Measurements from ENCODE around the gene AFF3. TPM values are rescaled to one million over a fixed set of nuclear protein-coding genes. Genes with fewer than 3 reads are reported as not detected.
"Not testable (repeated sequence)": the region's sequence is repeated elsewhere in the genome, so short reads cannot be mapped to it uniquely, and the experiment has no call there.

AFF3 gene
- total RNA-seq, 3 donors from 2014 or later (not counting 1 experiment from before 2014, with no cell fraction given): 4.6 to 9.6 (median 5.6) TPM

DNA sequence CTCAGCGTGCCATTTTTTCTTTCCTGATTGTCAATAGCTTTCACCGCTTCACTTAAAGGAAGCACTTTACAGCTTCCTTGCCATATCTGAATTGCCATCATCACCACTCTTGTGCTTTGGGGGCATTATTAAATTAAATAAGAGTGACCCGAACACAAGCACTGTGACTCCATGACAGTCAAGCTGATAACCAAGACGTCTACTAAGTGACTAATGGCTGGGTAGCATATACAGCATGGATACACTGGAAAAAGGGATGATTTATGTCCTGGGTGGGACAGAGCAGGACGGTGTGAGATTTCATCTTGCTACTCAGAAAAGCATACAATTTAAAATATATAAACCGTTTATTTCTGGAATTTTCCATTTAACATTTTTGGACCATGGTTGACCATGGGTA is 24.3 kb upstream of the AFF3 start:
- Histone ChIP-seq H3K9me3 (ENCODE audit: control insufficient read depth, insufficient read depth, low read length) (no peaks in the 10 kb centered on the region), H3K27me3 (ENCODE audit: control insufficient read depth, insufficient read depth, low read length) (no peaks in the 10 kb centered on the region), H3K4me1 (ENCODE audit: control insufficient read depth, insufficient read depth, low read length) (no peaks in the 10 kb centered on the region), H3K4me3 (ENCODE audit: low read length) (no peak overlapping the region), H3K27ac (ENCODE audit: low read length) (no peak overlapping the region), H3K36me3 (ENCODE audit: control insufficient read depth, insufficient read depth, low read length) (no peaks in the 10 kb centered on the region)
- no peaks in the 10 kb centered on the region for H3K36me3 Mint-ChIP-seq
- H3K4me3 Mint-ChIP-seq: no peak overlapping the region
- no peaks in the 10 kb centered on the region for H3K27me3 Mint-ChIP-seq (ENCODE audit: low read depth in 2 of 2)
- H3K4me1 Mint-ChIP-seq: no peaks in the 10 kb centered on the region
- intact Hi-C loops (cut with micrococcal nuclease): no loop called here
- TF ChIP-seq, protein P1, sequence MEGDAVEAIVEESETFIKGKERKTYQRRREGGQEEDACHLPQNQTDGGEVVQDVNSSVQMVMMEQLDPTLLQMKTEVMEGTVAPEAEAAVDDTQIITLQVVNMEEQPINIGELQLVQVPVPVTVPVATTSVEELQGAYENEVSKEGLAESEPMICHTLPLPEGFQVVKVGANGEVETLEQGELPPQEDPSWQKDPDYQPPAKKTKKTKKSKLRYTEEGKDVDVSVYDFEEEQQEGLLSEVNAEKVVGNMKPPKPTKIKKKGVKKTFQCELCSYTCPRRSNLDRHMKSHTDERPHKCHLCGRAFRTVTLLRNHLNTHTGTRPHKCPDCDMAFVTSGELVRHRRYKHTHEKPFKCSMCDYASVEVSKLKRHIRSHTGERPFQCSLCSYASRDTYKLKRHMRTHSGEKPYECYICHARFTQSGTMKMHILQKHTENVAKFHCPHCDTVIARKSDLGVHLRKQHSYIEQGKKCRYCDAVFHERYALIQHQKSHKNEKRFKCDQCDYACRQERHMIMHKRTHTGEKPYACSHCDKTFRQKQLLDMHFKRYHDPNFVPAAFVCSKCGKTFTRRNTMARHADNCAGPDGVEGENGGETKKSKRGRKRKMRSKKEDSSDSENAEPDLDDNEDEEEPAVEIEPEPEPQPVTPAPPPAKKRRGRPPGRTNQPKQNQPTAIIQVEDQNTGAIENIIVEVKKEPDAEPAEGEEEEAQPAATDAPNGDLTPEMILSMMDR (IDR thresholded peaks at IDR 0.05): no peak
- ATAC-seq: no peak
- no peak overlapping the region for H3K27ac Mint-ChIP-seq
- 93% methylated on average over 5 of the region's 6 CpGs for WGBS (ENCODE audit: insufficient coverage)
- no peak for DNase-seq
- H3K9me3 Mint-ChIP-seq: peaks cover 3 to 4% of the 10 kb centered on the region in 2 donors

DNA sequence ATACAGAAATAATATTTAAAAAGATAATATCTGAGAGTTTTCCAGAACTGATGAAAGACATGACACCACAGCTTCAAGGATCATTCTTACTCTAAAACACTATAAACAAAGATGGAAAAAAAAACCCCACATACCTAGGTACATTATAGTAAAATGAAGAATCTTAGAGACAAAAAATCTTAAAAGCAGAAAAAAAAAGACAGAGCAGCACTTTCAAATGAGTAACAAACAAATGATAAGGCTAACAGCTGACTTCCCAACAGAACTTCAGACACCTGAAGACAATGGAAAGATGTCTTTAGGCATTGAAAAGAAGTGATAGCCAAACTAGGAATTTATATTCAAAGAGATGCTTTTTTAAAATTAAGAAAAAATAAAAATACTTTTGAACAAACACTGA is 21.2 kb upstream of the AFF3 start:
- Mint-ChIP-seq H3K27ac (no peak overlapping the region), H3K4me3 (no peak overlapping the region), H3K9me3 (peaks cover 3 to 4% of the 10 kb centered on the region in 2 donors), H3K36me3 (no peaks in the 10 kb centered on the region), H3K4me1 (no peaks in the 10 kb centered on the region), H3K27me3 (ENCODE audit: low read depth in 2 of 2) (peaks cover 0 to 3% of the 10 kb centered on the region in 2 donors)
- no peaks in the 10 kb centered on the region for H3K9me3 ChIP-seq (ENCODE audit: control insufficient read depth, insufficient read depth, low read length)
- TF ChIP-seq, protein P1 (IDR thresholded peaks at IDR 0.05): no peak
- H3K36me3 ChIP-seq (ENCODE audit: control insufficient read depth, insufficient read depth, low read length): no peaks in the 10 kb centered on the region
- no peak for DNase-seq
- no peak overlapping the region for H3K27ac ChIP-seq (ENCODE audit: low read length)
- no peaks in the 10 kb centered on the region for H3K27me3 ChIP-seq (ENCODE audit: control insufficient read depth, insufficient read depth, low read length)
- no peak overlapping the region for H3K4me3 ChIP-seq (ENCODE audit: low read length)
- ATAC-seq: no peak
- intact Hi-C loops (cut with micrococcal nuclease): no loop called here
- H3K4me1 ChIP-seq (ENCODE audit: control insufficient read depth, insufficient read depth, low read length): no peaks in the 10 kb centered on the region

DNA sequence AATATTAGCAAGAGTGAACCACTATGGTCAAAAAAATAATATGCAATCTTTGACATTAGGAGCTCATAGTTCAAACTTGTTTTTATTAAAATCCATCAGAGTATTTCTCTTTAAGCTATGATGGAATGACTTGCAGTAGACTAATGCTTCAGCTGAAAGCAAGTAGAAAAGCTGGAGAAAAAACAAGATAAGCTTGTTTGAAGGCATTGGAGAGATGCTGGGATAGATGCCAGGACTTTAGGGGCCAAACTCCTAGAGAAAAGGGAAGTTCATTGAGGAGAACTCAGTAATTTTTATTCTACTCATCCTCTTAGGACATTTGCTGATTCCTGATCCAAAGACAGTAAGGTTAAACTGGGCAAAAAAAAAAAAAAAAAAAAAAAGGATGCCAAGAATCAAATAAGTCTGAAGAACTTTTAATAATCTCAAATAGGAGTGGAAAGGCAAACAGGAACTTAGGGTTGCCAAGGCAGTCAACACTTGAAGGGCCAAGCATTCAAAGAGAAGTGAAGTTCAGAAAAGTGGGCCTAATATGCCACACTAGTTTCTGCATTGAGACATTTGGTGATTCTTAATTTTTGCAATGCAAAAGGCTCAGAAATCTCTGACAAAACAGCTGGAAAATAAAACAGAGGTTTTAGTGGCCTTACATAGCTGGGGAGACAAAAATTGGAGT is 19.7 kb upstream of the AFF3 start:
- Mint-ChIP-seq H3K9me3 (peaks cover 3 to 4% of the 10 kb centered on the region in 2 donors), H3K27ac (no peak overlapping the region), H3K36me3 (no peaks in the 10 kb centered on the region), H3K4me1 (no peaks in the 10 kb centered on the region), H3K27me3 (ENCODE audit: low read depth in 2 of 2) (peaks cover 0 to 3% of the 10 kb centered on the region in 2 donors), H3K4me3 (no peak overlapping the region)
- DNase-seq: no peak
- no peaks in the 10 kb centered on the region for H3K27me3 ChIP-seq (ENCODE audit: control insufficient read depth, insufficient read depth, low read length)
- no peaks in the 10 kb centered on the region for H3K4me1 ChIP-seq (ENCODE audit: control insufficient read depth, insufficient read depth, low read length)
- no peak overlapping the region for H3K27ac ChIP-seq (ENCODE audit: low read length)
- ATAC-seq: no peak
- H3K9me3 ChIP-seq (ENCODE audit: control insufficient read depth, insufficient read depth, low read length): no peaks in the 10 kb centered on the region
- intact Hi-C loops (cut with micrococcal nuclease): no loop called here
- H3K4me3 ChIP-seq (ENCODE audit: low read length): no peak overlapping the region
- TF ChIP-seq, protein P1 (IDR thresholded peaks at IDR 0.05): no peak
- H3K36me3 ChIP-seq (ENCODE audit: control insufficient read depth, insufficient read depth, low read length): no peaks in the 10 kb centered on the region

DNA sequence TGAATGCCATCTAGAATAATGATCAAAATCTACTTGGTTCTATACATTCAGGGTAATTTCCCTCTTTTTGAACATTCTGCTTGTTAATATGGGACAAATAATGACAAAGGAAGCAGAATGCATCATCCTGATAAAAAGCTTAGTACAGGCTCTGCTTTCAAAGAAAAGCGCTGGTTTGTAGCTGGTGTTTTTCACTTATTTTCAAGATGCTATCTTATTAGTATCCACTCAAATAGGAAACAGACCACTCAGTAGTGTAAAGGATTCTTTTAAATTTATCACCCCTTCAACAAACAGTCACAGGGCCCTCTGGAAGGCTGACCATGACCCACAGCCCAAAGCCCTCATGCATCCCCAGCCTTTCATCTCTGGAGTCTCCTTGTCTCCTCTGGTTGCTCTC is 18.0 kb upstream of the AFF3 start:
- Mint-ChIP-seq H3K4me1 (no peaks in the 10 kb centered on the region), H3K27me3 (ENCODE audit: low read depth in 2 of 2) (peaks cover 0 to 3% of the 10 kb centered on the region in 2 donors), H3K36me3 (no peaks in the 10 kb centered on the region), H3K9me3 (peaks cover 3 to 4% of the 10 kb centered on the region in 2 donors), H3K4me3 (no peak overlapping the region), H3K27ac (no peak overlapping the region)
- no peak overlapping the region for H3K27ac ChIP-seq (ENCODE audit: low read length)
- DNase-seq: no peak
- H3K27me3 ChIP-seq (ENCODE audit: control insufficient read depth, insufficient read depth, low read length): no peaks in the 10 kb centered on the region
- no CpG with 5 or more reads among the region's 1 CpG for WGBS (ENCODE audit: insufficient coverage)
- no peaks in the 10 kb centered on the region for H3K9me3 ChIP-seq (ENCODE audit: control insufficient read depth, insufficient read depth, low read length)
- ATAC-seq: no peak
- intact Hi-C loops (cut with micrococcal nuclease): no loop called here
- no peaks in the 10 kb centered on the region for H3K36me3 ChIP-seq (ENCODE audit: control insufficient read depth, insufficient read depth, low read length)
- H3K4me3 ChIP-seq (ENCODE audit: low read length): no peak overlapping the region
- TF ChIP-seq, protein P1 (IDR thresholded peaks at IDR 0.05): no peak
- H3K4me1 ChIP-seq (ENCODE audit: control insufficient read depth, insufficient read depth, low read length): no peaks in the 10 kb centered on the region

DNA sequence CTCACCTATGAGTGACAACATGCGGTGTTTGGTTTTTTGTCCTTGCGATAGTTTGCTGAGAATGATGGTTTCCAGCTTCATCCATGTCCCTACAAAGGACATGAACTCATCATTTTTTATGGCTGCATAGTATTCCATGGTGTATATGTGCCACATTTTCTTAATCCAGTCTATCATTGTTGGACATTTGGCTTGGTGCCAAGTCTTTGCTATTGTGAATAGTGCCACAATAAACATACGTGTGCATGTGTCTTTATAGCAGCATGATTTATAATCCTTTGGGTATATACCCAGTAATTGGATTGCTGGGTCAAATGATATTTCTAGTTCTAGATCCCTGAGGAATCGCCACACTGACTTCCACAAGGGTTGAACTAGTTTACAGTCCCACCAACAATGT is 9.4 kb upstream of the AFF3 start:
- H3K4me3 Mint-ChIP-seq; ATAC-seq; H3K36me3 ChIP-seq (ENCODE audit: control insufficient read depth, insufficient read depth, low read length); H3K4me1 Mint-ChIP-seq; H3K27ac Mint-ChIP-seq; H3K27ac ChIP-seq (ENCODE audit: low read length); intact Hi-C loops (cut with micrococcal nuclease); H3K27me3 ChIP-seq (ENCODE audit: control insufficient read depth, insufficient read depth, low read length); H3K4me1 ChIP-seq (ENCODE audit: control insufficient read depth, insufficient read depth, low read length); H3K36me3 Mint-ChIP-seq; H3K9me3 Mint-ChIP-seq; H3K9me3 ChIP-seq (ENCODE audit: control insufficient read depth, insufficient read depth, low read length); H3K4me3 ChIP-seq (ENCODE audit: low read length); DNase-seq: not testable (repeated sequence)
- H3K27me3 Mint-ChIP-seq (ENCODE audit: low read depth in 2 of 2): peaks cover 0 to 14% of the 10 kb centered on the region in 2 donors
- no CpG with 5 or more reads among the region's 4 CpGs for WGBS (ENCODE audit: insufficient coverage)

Data from natural killer cell (primary cell).